Measurements from ENCODE around the gene POP4. TPM values are rescaled to one million over a fixed set of nuclear protein-coding genes. Genes with fewer than 3 reads are reported as not detected.

The POP4 gene
- total RNA-seq, 4 donors from 2014 or later: 46.3 to 56.5 (median 54.8) TPM

- DNase-seq: no peak
- intact Hi-C loops (cut with DNase I): no loop called here
- no peak overlapping the region for H3K27ac ChIP-seq
- H3K27me3 ChIP-seq: peaks cover 0 to 75% (median 0%) of the 10 kb centered on the region in 4 donors
- TF ChIP-seq CTCF (IDR thresholded peaks at IDR 0.05): no peak
- no peak for TF ChIP-seq POLR2A (IDR thresholded peaks at IDR 0.05)
- no peaks in the 10 kb centered on the region for H3K36me3 ChIP-seq
- no peak overlapping the region for H3K4me3 ChIP-seq
- no peaks in the 10 kb centered on the region for H3K9me3 ChIP-seq
- no peaks in the 10 kb centered on the region for H3K4me1 ChIP-seq
- 100% methylated on average over 1 of the region's 3 CpGs; no CpG with 5 or more reads in 1 of the 2 donors for WGBS, 2 donors
Measured at GRCh38 chr19:29577649-29577963, 28.5 kb upstream of the POP4 start.

GRCh38 chr19:29578349-29578748 is 27.7 kb upstream of the POP4 start:
- TF ChIP-seq CTCF (IDR thresholded peaks at IDR 0.05): no peak
- TF ChIP-seq POLR2A (IDR thresholded peaks at IDR 0.05): no peak
- no peak for DNase-seq
- no peaks in the 10 kb centered on the region for H3K36me3 ChIP-seq
- no peaks in the 10 kb centered on the region for H3K9me3 ChIP-seq
- H3K4me3 ChIP-seq: no peak overlapping the region
- WGBS, 2 donors: 73 to 74% methylated on average over 8 of the region's 8 CpGs
- H3K27ac ChIP-seq: no peak overlapping the region
- no peaks in the 10 kb centered on the region for H3K4me1 ChIP-seq
- peaks cover 0 to 77% (median 0%) of the 10 kb centered on the region in 4 donors for H3K27me3 ChIP-seq
- intact Hi-C loops (cut with DNase I): no loop called here

- no peak for DNase-seq
- Histone ChIP-seq H3K4me3 (no peak overlapping the region), H3K36me3 (no peaks in the 10 kb centered on the region), H3K4me1 (no peaks in the 10 kb centered on the region), H3K27me3 (peaks cover 0 to 69% (median 0%) of the 10 kb centered on the region in 4 donors), H3K27ac (no peak overlapping the region), H3K9me3 (no peaks in the 10 kb centered on the region)
- TF ChIP-seq CTCF (IDR thresholded peaks at IDR 0.05): no peak
- TF ChIP-seq POLR2A (IDR thresholded peaks at IDR 0.05): no peak
- intact Hi-C loops (cut with DNase I): no loop called here
- 70 to 75% methylated on average over 5 of the region's 6 CpGs for WGBS, 2 donors
Measured at GRCh38 chr19:29579308-29579910, 26.7 kb upstream of the POP4 start.

- Histone ChIP-seq H3K27me3 (peaks cover 0 to 49% (median 0%) of the 10 kb centered on the region in 4 donors), H3K27ac (no peak overlapping the region), H3K36me3 (no peaks in the 10 kb centered on the region), H3K9me3 (no peaks in the 10 kb centered on the region), H3K4me1 (no peaks in the 10 kb centered on the region), H3K4me3 (no peak overlapping the region)
- 38% methylated on average over 1 of the region's 1 CpG; no CpG with 5 or more reads in 1 of the 2 donors for WGBS, 2 donors
- intact Hi-C loops (cut with DNase I): no loop called here
- no peak for DNase-seq
- TF ChIP-seq POLR2A (IDR thresholded peaks at IDR 0.05) (no peak), CTCF (IDR thresholded peaks at IDR 0.05) (no peak)
Measured at GRCh38 chr19:29581398-29581797, 24.7 kb upstream of the POP4 start.

- Histone ChIP-seq H3K4me1 (no peaks in the 10 kb centered on the region), H3K36me3 (no peaks in the 10 kb centered on the region), H3K9me3 (no peaks in the 10 kb centered on the region), H3K27me3 (peaks cover 0 to 39% (median 0%) of the 10 kb centered on the region in 4 donors), H3K27ac (no peak overlapping the region), H3K4me3 (no peak overlapping the region)
- intact Hi-C loops (cut with DNase I): no loop called here
- TF ChIP-seq POLR2A (IDR thresholded peaks at IDR 0.05) (no peak), CTCF (IDR thresholded peaks at IDR 0.05) (no peak)
- no peak for DNase-seq
- 27 to 30% methylated on average over 1 of the region's 1 CpG for WGBS, 2 donors
Measured at GRCh38 chr19:29583196-29583999, 22.7 kb upstream of the POP4 start.

All from esophagus squamous epithelium (tissue), 5 donors.